KBM-7 (cell line): ENCODE data around the gene SLC7A1.
A peak's percentile ranks its signal among the peaks of the same experiment; 100 is the strongest.

ENCODE experiments used
- DNase-seq: peaks from one replicate; pipeline ENCODE4 v3.0.0-alpha.2; 2015
- in situ Hi-C: fragments of 300-500 bp; cut with MboI; formaldehyde crosslinking; loops from 2 replicates; pipeline ENCODE4 v1.14.3; 2020; ENCODE audit warnings: low sequenced_read_pairs, low pct_unique_long_range_greater_than_20kb, mixed read lengths

SLC7A1 gene

GRCh38 chr13:29589234-29589633 lies 6.3 kb downstream of the SLC7A1 start:
- DNase-seq = no peak
- in situ Hi-C loops = no loop called here

DNA sequence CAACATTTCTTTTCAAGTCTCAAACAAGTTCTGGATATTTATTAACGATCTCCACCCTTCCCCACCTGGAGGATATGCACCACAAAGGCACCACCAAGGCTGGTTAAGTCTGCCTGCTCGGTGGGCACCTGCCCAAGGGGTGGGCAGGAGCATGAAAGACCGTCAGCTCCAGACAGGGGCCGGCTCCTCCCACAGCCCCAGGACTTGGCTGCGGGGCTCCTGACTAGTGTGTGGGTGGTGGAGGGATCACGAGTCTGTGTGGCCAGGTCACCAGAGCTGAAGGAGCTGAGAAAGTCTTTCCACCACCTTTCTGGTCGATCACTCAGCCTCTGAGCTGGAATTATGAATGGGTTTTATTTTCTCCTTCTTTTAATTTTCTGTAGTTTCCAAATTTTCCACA lies 7.8 kb downstream of the SLC7A1 start:
- no peak for DNase-seq
- in situ Hi-C loops = no loop called here

- in situ Hi-C loops = no loop called here
- no peak for DNase-seq
Observed at GRCh38 chr13:29583073-29583785, 12.3 kb downstream of the SLC7A1 start.

DNA sequence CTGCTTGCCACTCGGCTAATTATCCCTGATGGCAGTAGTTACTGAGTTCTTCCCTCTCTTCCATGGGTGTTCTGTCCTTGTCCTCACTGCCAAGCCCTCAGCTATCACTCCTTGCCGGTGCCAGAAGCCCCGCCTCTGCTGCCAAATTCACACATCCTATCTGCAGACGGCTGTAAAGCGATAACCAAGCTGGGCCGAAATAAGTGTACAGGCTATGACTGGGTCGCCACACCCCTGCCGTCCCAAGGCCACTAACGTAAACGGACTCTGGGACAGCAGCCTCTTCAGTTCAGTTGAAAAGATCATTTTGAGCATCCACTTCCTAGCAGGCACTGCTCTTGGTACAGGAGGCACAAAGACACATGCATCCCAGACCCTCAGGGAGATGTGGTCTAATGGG lies 13.3 kb downstream of the SLC7A1 start:
- no peak for DNase-seq

GRCh38 chr13:29581666-29582065 lies 13.8 kb downstream of the SLC7A1 start:
- in situ Hi-C loops = no loop called here
- DNase-seq = no peak

More for the DNA sequence above, 13.3 kb downstream of the SLC7A1 start:
- in situ Hi-C loops = no loop called here

DNA sequence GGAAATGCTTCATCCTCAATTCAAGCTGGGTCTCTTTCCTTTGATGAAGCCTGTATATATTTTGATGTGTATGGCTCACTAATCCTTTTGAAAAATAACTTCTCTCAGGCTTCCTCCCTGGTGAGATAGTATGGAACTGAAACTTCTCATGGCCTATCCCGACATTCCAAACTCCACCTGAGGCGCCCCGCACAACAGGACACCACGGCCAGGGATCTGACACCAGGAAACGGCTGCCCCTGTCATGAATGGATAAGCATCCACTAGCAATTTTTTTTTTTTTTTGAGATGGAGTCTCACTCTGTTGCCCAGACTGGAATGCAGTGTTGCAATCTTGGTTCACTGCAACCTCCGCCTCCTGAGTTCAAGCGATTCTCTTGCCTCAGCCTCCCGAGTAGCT lies 16.4 kb downstream of the SLC7A1 start:
- in situ Hi-C loops = no loop called here
- no peak for DNase-seq

DNA sequence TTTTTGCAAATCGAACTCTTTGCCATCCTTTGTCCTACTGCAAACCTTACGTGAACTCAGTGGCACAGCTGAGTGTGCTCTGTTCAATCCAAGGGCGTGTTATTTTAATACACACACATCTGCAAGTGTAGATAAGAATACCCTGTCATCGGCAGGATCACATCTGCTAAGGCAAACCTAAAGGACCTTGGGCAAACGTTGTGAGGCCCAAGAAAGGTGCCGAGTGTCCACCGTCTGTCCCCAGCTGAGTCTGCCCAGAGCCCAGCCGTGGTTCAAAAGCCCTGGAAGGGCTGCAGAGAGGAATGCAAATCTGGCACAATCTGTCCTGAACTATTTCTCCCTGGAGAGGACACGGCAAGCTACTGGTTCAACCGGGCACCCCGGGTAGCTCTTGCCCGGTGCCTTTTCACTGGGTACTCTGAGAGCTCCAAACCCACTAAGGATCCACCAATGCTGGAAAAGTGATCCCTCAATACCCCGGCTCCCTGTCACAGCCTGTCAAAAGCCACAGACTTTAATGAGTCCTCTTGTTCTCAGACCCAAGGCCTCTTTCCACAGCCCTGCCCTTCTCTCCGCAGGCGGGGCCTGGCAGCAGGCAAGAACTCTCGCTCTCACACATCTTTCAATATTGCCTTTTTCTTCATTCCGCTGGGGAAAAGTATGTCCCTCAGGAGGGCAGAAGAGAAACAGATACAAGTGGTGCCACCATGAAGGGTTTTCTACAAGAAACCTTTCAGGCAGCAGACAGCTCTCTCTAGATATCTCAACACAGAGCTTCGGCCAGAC lies 17.0 kb downstream of the SLC7A1 start:
- in situ Hi-C loops = no loop called here
- DNase-seq = no peak

- in situ Hi-C loops = no loop called here
- DNase-seq = no peak
Observed at GRCh38 chr13:29577136-29578051, 18.1 kb downstream of the SLC7A1 start.

GRCh38 chr13:29576581-29576980 lies 18.9 kb downstream of the SLC7A1 start:
- no peak for DNase-seq
- in situ Hi-C loops = no loop called here

DNA sequence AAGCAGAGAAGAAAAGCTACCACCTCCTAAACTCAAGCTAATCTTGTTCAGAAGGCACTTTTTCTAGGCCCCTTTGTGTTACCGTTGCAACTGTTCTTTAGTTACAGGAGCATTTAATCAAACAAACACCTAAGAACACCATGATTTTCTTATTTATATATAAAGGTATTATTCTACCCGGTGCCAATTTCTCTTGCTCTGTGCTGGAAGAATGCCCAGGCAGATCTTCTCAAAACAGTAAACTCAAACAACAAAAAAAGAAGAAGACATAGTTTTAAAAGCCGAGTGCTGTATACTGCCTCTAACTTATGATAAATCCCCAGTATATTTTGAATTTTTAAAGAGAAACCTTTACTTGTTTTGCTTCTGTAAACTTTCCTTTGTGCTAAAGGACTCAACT lies 20.4 kb downstream of the SLC7A1 start:
- in situ Hi-C loops = no loop called here
- no peak for DNase-seq

DNA sequence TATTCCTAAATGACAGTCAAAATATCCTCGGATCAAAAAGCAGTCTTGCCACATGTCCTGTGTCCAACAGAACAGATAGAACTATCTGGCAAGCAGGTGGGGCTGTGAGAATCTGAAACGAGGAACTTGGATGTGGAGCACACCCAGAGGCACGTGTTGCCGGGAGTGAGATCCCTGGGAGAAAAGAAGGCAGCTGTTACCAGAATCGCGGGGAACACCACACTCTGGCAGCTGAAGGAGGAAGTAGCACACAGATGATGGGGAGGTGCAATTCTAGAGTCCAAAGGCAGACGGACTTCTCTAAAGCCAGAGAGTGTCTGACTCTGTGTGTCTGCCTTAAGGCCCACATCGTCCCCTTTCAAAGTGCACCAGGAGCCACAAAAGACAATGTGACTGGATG lies 22.3 kb downstream of the SLC7A1 start:
- DNase-seq = peak; percentile 84

DNA sequence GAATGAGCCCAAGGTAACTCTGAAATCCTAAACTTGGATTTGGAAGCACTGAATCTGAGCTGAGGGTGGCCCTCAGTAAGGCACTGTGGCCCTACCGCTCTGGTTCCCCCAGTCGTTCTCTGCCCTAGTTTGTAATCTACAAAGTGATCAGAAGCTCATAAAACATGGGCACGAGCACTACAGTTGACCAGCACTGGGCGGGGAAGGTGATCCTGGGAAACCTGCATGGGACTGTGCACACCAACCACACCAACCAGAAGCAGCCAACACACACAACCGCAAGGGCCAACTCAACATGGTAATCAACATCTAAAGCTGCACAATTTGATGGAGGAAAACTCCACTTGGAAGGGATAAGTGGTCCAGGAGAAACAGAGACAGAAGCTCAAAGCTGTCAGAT lies 22.9 kb downstream of the SLC7A1 start:
- in situ Hi-C loops = no loop called here
- no peak for DNase-seq

More for the DNA sequence above, 22.3 kb downstream of the SLC7A1 start:
- in situ Hi-C loops = no loop called here

GRCh38 chr13:29571876-29572570 lies 23.5 kb downstream of the SLC7A1 start:
- no peak for DNase-seq
- in situ Hi-C loops = no loop called here

- DNase-seq = no peak
- in situ Hi-C loops = no loop called here
Observed at GRCh38 chr13:29570051-29570654, 25.3 kb downstream of the SLC7A1 start.

DNA sequence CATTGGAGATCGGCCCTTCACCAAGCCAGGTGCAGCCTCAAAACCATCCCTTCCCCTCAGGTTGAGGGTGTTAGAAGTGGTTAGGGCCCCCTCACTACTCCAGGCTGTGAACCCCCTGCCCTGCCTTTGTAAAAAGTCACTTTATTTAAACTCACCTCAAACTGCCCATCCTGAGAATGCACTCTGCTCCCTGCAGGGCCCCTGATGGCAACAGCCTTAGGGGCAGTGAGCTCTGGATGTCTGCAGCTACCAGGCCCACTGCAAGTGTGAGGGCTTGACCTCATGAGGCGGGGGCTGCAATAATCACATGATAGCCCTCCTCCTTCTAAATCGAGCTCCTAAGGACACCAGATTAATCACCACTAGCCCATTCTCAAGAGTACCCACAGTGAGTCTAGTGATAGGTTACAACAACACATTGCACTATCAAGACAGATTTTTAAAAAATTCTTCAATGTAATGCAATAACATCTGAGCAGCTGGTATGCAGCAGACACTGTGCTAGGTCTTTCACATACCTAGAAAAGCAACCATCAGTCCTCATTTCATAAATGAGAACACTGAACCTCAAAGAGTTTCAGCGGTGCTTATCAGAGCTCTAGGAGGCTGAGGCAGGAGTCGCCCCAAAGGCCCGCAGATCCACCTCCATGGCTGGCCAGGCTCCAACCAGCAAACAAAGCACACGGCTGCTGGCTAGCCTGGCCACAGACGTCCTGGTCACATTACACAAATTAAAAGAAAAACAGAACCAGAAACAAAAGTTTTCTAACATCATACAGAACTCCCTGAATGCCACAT lies 26.0 kb downstream of the SLC7A1 start:
- in situ Hi-C loops = no loop called here
- DNase-seq = no peak

- no peak for DNase-seq
- in situ Hi-C loops = no loop called here
Observed at GRCh38 chr13:29568731-29569130, 26.8 kb downstream of the SLC7A1 start.

GRCh38 chr13:29567411-29567810 lies 28.1 kb downstream of the SLC7A1 start:
- in situ Hi-C loops = no loop called here
- no peak for DNase-seq

DNA sequence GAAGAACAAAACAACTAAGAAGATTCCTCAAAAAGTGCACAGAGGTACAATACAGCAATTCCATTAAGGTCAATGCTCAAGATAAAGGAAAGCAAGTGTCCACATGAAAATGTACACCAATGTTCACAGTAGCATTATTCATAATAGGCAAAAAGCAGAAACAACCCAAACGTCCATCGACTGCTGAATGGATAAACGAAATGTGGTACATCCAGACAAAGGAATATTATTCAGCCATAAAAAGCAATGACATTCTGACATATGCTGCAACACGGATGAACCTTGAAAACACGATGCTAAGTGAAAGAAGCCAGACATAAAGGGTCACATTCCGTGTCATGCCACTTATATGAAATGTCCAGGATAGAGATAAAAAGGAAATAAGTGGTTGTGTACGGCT lies 29.3 kb downstream of the SLC7A1 start:
- DNase-seq = no peak
- in situ Hi-C loops = no loop called here
